ENCODE results near the gene TUBG2.
A peak's percentile ranks its signal among the peaks of the same experiment; 100 is the strongest.

TUBG2 gene

GRCh38 chr17:42677921-42678781 is 19.1 kb downstream of the TUBG2 start:
- DNase-seq = peak; percentile 59

DNA sequence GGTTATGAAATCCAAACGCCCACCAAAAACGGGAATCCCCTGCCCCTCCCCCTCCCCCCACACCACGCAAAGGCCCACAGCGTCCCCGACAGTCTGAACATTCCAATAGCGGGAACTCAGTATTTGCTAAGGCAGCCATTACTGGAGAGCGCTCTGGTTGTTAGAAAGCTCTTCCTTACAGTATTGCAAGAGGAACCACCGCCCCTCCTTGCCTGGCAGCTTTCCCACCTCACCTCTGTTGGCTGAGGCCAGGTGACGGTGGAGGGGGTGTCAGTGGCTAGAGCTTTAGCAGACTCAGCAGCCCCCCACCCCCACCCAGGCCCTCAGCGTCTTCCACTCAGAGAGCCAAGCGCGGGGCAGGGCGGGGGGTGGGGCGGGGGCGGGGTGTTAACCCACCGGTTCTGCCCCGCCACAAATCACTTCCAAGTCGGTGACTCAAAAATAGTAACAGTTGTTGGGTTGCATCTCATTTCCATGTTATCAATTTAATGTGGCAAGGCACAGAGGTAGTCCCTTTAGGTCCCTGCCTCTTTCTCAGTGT is 19.9 kb downstream of the TUBG2 start:
- DNase-seq = no peak

DNA sequence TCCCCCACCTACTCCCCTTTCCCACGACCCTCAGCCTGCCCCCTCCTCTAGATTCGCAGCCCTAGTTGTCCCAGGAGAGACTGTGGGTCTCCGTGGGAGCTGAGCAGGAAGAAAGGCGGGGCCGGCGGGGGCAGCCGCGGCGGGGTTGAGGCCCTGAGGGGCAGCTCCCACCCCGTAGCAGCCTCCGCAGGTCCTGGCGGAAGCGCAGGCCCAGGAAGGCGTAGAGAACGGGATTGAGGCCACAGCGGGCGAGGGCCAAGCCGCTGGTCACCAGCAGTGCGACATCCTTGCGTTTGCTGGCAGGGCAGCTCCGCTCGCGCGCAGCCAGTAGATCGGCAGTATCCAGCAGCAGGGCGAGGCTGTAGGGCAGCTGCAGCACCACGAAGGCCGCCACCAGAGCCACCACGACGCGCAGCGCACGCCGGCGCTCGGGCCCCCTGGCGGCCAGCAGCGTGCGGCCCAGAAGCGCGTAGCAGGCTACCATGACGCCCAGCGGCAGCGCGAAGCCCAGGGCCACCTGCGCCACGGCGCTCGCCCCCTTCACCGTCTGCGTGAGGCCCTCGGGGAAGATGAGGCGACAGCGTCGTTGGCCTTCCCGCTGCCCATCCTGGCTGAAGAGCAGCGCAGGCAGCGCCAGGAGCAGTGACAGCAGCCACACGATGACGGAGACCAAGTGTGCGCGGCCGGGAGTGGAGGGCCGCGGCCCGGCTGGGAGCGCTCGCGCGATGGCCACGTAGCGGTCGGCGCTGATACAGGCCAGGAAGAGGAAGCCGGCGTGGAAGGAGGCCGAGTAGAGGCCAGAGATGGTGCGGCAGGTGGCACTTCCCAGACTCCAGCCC is 20.6 kb downstream of the TUBG2 start:
- DNase-seq = peak; percentile 62

DNA sequence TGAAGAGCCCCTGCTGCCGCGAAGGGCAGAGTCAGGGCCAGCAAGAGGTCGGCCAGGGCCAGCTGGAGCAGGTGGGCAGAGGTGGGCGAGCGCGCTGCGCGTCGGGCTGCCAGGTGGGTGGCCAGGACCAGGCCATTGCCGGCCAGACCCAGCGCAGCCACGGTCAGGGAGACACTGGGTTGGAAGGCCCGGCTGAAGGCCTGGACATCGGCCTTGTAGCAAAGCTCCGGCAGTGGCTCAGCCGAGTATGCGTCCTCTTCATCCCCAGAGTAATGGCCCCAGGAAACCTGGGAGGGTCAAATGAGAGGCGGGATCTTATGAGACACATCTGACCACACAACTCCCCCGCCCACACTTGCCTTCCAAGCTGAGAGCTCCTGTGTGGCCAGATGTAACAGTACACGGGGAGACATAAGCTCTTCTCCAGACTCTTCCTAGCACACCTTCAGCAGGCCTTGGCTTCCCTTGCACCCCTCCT is 21.3 kb downstream of the TUBG2 start:
- no peak for DNase-seq

DNA sequence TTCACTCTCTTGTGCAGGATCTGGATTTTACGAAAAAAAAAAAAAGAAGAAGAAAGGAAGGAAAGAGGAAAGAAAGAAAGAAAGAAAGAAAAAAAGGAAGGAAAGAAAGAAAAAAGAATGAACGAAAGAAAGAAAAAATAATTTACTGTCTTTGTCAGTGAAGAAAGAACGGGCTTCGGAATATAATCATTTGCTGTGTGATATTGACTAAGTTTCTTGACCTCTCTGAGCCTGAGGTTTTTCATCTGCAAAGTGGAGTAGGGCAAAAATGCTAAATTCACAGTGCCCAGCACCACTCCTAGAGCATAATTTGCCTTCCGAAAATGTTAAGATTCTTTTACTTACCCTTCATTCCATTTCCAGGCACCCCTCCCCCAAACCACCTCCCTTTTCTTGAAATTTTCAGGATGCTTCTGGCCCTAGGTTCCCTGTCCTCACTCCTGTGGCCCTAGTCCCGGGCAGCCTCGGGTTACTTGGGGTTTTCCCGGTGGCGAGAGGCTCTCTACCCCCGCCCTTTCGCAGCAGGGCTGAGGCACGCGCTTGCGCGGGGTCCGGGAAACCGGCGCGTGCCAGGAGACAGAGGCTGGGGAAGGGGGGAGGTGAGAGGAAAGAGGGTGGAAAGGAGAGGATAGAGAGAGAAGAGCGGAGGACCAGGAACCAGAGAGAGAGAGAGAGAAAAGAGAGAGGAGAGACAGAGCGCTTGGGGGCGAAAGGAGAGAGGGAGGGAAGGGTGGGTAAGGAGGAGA is 23.1 kb downstream of the TUBG2 start, which contains the start of gene CNTNAP1:
CNTNAP1 (plus strand) TSS at position 556 of the 746 bp plus-strand sequence. CDS start 299 bp downstream, outside the sequence.
- no peak for DNase-seq

DNA sequence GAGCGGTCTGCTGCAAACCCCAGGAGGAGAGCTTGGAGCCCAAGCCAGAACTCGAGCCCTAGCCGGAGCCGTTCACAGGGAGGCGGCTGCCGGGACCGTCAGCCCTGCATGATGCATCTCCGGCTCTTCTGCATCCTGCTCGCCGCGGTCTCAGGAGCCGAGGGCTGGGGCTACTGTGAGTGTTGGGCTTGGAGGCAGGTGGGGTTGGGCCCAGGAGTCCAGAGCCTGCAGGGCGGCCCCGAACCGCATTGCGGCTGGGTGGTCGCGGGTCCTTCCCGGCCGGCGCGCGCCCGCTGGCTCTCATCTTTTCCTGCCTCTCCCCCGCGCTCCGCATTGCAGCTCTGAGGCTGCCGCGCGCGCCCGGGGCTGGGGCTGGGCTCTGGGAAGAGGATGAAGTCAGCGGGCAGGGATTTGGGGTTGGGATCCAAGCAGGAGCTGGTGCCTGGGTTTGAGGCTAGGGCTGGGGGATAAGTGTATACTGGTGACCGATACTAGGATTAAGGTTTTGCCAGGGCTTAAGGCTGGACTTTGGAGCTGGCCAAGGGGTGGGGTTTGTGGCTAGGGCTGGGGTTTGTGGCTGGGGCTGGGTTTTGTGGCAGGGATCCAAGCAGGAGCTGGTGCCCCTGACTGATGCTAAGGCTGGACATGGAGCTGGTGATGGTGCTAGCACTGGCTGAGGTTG is 23.8 kb downstream of the TUBG2 start:
- no peak for DNase-seq

- DNase-seq = no peak
Observed at GRCh38 chr17:42683407-42684034, 24.4 kb downstream of the TUBG2 start.

- DNase-seq = no peak
Observed at GRCh38 chr17:42684929-42685556, 26.0 kb downstream of the TUBG2 start.

- no peak for DNase-seq
Observed at GRCh38 chr17:42685831-42686230, 26.7 kb downstream of the TUBG2 start.

DNA sequence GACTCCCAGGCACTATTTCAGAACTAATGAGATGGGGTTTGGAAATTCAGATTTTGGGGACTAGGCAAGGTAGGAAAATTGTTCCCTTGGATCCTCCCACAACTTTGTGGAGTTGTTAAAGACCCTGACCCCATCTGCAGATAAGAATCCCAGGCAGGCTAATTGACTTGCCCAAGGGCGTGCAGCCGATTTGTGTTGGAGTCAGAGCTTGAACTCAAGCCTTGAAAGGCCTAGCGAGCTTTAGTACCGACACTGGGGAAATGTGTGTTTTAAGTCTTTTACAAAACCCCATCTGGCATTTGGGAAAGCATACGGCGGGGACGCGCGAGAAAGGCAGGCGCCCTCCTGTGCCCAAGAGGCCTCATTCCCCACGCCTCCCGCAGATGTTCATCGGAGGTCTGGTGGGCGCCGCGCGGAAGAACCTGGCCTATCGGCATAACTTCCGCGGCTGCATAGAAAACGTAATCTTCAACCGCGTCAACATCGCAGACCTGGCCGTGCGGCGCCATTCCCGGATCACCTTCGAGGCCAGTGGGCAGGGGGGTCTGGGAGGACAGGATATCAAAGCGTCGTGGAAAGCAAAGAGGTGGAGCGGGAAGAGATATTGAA is 27.5 kb downstream of the TUBG2 start:
- no peak for DNase-seq

GRCh38 chr17:42687707-42688320 is 28.7 kb downstream of the TUBG2 start:
- DNase-seq = no peak

DNA sequence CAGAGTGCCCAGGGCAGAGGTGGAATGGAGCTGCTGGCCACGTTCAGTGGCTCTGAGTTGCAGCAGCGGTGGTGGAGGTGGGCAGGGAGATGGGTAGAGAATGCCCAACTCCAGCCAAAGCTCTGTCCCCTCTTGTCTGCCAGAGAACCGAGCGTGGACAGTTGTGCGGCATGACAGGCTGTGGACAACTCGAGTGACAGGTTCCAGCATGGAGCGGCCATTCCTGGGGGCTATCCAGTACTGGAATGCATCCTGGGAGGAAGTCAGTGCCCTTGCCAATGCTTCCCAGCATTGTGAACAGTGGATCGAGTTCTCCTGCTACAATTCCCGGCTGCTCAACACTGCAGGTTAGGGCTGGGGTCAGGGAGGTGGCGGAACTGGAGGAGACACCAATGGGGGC is 31.5 kb downstream of the TUBG2 start:
- DNase-seq = no peak

- no peak for DNase-seq
Observed at GRCh38 chr17:42691021-42691545, 32.0 kb downstream of the TUBG2 start.

DNA sequence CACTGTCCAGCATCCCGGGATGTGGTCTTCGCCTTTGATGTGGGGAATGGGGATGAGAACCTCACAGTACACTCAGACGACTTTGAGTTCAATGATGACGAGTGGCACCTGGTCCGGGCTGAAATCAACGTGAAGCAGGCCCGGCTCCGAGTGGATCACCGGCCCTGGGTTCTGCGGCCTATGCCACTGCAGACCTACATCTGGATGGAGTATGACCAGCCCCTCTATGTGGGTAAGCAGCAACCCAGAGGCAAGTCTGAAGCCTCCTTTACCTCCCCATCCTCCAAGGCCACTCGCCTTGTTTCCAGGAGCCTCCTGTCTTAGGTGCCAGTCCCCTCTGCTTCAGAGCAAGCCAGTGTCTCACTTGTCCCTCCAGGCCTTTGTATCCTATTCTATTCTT is 33.4 kb downstream of the TUBG2 start:
- DNase-seq = no peak

DNA sequence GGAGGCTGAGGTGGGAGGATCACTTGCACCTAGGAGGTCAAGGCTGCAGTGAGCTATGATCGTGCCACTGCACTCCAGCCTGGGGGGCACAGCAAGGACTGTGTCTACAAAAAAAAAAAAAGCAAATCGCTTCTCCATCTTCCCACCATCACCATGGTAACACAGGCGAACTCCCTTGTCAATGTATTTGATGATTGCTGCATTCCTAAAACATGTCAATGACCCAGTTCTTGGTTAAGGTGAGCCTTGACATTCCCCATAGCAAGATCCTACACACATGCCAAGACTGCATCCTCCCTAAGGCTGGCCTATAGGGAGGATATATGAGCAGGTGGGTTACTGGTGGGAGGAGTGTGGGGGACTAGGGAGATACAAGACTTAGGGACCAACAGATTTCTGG is 35.4 kb downstream of the TUBG2 start:
- DNase-seq = no peak

- DNase-seq = no peak
Observed at GRCh38 chr17:42695500-42695899, 36.4 kb downstream of the TUBG2 start.

DNA sequence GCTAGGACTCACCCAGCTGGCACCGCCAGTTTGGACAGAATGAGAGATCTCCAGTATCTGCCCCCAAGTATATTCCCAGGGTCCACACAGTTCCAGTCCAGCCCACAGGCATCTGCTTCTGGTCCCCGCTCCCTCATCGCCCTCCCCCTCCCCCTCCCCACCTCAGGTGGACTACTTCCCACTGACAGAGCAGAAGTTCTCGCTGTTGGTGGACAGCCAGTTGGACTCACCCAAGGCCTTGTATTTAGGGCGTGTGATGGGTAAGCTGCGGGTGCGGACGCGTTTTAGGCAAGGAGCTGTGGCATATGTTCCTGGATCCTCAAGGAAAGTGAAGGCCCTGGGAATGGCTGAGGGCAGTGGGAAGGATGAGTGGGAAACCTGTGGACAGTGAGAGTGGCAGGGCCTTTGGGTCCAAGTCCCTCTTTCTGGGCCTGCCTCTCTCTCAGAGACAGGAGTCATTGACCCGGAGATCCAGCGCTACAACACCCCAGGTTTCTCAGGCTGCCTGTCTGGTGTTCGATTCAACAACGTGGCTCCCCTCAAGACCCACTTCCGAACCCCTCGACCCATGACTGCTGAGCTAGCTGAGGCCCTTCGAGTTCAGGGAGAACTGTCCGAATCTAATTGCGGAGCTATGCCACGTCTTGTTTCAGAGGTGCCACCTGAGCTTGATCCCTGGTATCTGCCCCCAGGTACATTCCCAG is 38.2 kb downstream of the TUBG2 start:
- no peak for DNase-seq

- DNase-seq = no peak
Observed at GRCh38 chr17:42698736-42699414, 39.8 kb downstream of the TUBG2 start.

GRCh38 chr17:42699415-42699740 is 40.3 kb downstream of the TUBG2 start:
- DNase-seq = no peak
